Activated T-cell treated with anti-CD3 and anti-CD28 coated beads for 1 hour (primary cell): ENCODE results near the gene ATP11B.

Source experiments
- DNase-seq: peaks from one replicate; pipeline ENCODE4 v3.0.0-alpha.2; 2020; ENCODE audit warnings: low read depth

ATP11B gene

GRCh38 chr3:182792901-182793662 is at the start of gene ATP11B:
Gene ATP11B (plus strand): TSS chr3:182793504. CDS start chr3:182793760, 256 bp downstream.
- DNase-seq: peak; percentile 74

GRCh38 chr3:182746959-182747358 is 46.3 kb upstream of the ATP11B start:
- DNase-seq: no peak

GRCh38 chr3:182755308-182755707 is 38.0 kb upstream of the ATP11B start:
- no peak for DNase-seq

GRCh38 chr3:182755712-182756111 is 37.6 kb upstream of the ATP11B start:
- no peak for DNase-seq

GRCh38 chr3:182760576-182761164 is 32.6 kb upstream of the ATP11B start:
- DNase-seq: no peak

GRCh38 chr3:182763896-182764295 is 29.4 kb upstream of the ATP11B start:
- DNase-seq: no peak

GRCh38 chr3:182765287-182765686 is 28.0 kb upstream of the ATP11B start:
- DNase-seq: no peak

- DNase-seq: no peak
Observed at GRCh38 chr3:182766099-182766498, 27.2 kb upstream of the ATP11B start.

GRCh38 chr3:182768413-182768812 is 24.9 kb upstream of the ATP11B start:
- no peak for DNase-seq

- DNase-seq: no peak
Observed at GRCh38 chr3:182769673-182770072, 23.6 kb upstream of the ATP11B start.

- DNase-seq: no peak
Observed at GRCh38 chr3:182782149-182782548, 11.2 kb upstream of the ATP11B start.

- no peak for DNase-seq
Observed at GRCh38 chr3:182783106-182783505, 10.2 kb upstream of the ATP11B start.

- no peak for DNase-seq
Observed at GRCh38 chr3:182784542-182784941, 8.8 kb upstream of the ATP11B start.

GRCh38 chr3:182785142-182785541 is 8.2 kb upstream of the ATP11B start:
- no peak for DNase-seq

GRCh38 chr3:182785756-182786155 is 7.5 kb upstream of the ATP11B start:
- no peak for DNase-seq

GRCh38 chr3:182786564-182787196 is 6.6 kb upstream of the ATP11B start:
- DNase-seq: no peak

- no peak for DNase-seq
Observed at GRCh38 chr3:182787302-182788036, 5.8 kb upstream of the ATP11B start.

- no peak for DNase-seq
Observed at GRCh38 chr3:182789371-182789770, 3.9 kb upstream of the ATP11B start.

- DNase-seq: no peak
Observed at GRCh38 chr3:182790612-182791011, 2.7 kb upstream of the ATP11B start.

- peak; percentile 18 for DNase-seq
Observed at GRCh38 chr3:182793663-182794454, 555 bp downstream of the ATP11B start.

GRCh38 chr3:182794455-182795388 is 1.4 kb downstream of the ATP11B start:
- DNase-seq: no peak
